Neural cell (in vitro differentiated cells): ENCODE data around the gene SLX1A. TPM values are rescaled to one million over a fixed set of nuclear protein-coding genes. Genes with fewer than 3 reads are reported as not detected.

Source experiments
- H2AFZ ChIP-seq: fragments of 200-600, 300-800 bp; sonication (generic), shearing (Covaris generic); 2 replicates; pipeline ENCODE4 v1.6.0; 2014; ENCODE audit warnings: low read depth, mild to moderate bottlenecking, antibody characterized with exemption, low read length, moderate library complexity
- H3F3A ChIP-seq: fragments of 200-600 bp; shearing (Covaris generic); 2 replicates; pipeline ENCODE4 v1.6.1; 2016; ENCODE audit warnings: mild to moderate bottlenecking, moderate library complexity, mixed read lengths, antibody characterized with exemption, low read length; ENCODE audit not compliant: insufficient read depth, poor library complexity, severe bottlenecking
- H3K27ac ChIP-seq: fragments of 200-600, 300-800 bp; sonication (generic), shearing (Covaris generic); 2 replicates; pipeline ENCODE4 v1.5.1; 2014; ENCODE audit warnings: mild to moderate bottlenecking, low read length, moderate library complexity
- H3K27me3 ChIP-seq: fragments of 300-800, 200-600 bp; sonication (generic), shearing (Covaris generic); 2 replicates; pipeline ENCODE4 v1.6.0; 2014; ENCODE audit warnings: mild to moderate bottlenecking, low read depth, low read length, moderate library complexity; ENCODE audit not compliant: insufficient read depth
- H3K36me3 ChIP-seq: fragments of 300-800, 200-600 bp; sonication (generic), shearing (Covaris generic); 2 replicates; pipeline ENCODE4 v1.5.1; 2014; ENCODE audit warnings: mild to moderate bottlenecking, antibody characterized with exemption, low read length, moderate library complexity; ENCODE audit not compliant: insufficient read depth
- H3K4me2 ChIP-seq: fragments of 300-800, 200-600 bp; sonication (generic), shearing (Covaris generic); 2 replicates; pipeline ENCODE4 v1.6.0; 2014; ENCODE audit warnings: mild to moderate bottlenecking, low read length
- H3K4me3 ChIP-seq: fragments of 300-800, 200-600 bp; sonication (generic), shearing (Covaris generic); 2 replicates; pipeline ENCODE4 v1.5.1; 2014; ENCODE audit warnings: mild to moderate bottlenecking, low read length, moderate library complexity
- H3K79me2 ChIP-seq: fragments of 200-600 bp; shearing (Covaris generic); replicated peaks from 2 replicates; pipeline ENCODE4 v1.6.0; 2014; ENCODE audit warnings: mild to moderate bottlenecking, low read length, moderate library complexity; ENCODE audit not compliant: insufficient read depth
- H3K9ac ChIP-seq: fragments of 300-800, 200-600 bp; sonication (generic), shearing (Covaris generic); 2 replicates; pipeline ENCODE4 v1.6.1; 2016; ENCODE audit warnings: mild to moderate bottlenecking, low read length, mixed read lengths
- H3K9me2 ChIP-seq: fragments of 200-600 bp; shearing (Covaris generic); 2 replicates; pipeline ENCODE4 v1.6.1; 2016; ENCODE audit warnings: mild to moderate bottlenecking, low read length, mixed read lengths; ENCODE audit not compliant: insufficient read depth
- H3K9me3 ChIP-seq: fragments of 200-600, 300-800 bp; sonication (generic), shearing (Covaris generic); 2 replicates; pipeline ENCODE4 v1.6.1; 2016; ENCODE audit warnings: mild to moderate bottlenecking, mixed run types, low read length, moderate library complexity, mixed read lengths
- H4K20me1 ChIP-seq: fragments of 200-600 bp; shearing (Covaris generic); 2 replicates; pipeline ENCODE4 v1.6.1; 2016; ENCODE audit warnings: mild to moderate bottlenecking, mixed run types; ENCODE audit not compliant: insufficient read depth
- EP300 ChIP-seq: fragments of 450-650 bp; conservative IDR thresholded peaks from 2 replicates; pipeline ENCODE4 v1.6.1; 2014; ENCODE audit warnings: antibody characterized with exemption, mild to moderate bottlenecking, moderate library complexity; ENCODE audit not compliant: poor library complexity, severe bottlenecking
- EZH2 ChIP-seq: fragments of 200-600, 300-800 bp; shearing (Covaris generic), sonication (generic); IDR thresholded peaks from 2 replicates; pipeline ENCODE4 v1.6.1; 2014; ENCODE audit warnings: antibody characterized with exemption, low read length, borderline replicate concordance, mild to moderate bottlenecking; ENCODE audit not compliant: insufficient read depth, poor library complexity, severe bottlenecking
- MXI1 ChIP-seq: fragments of 450-650 bp; conservative IDR thresholded peaks from 2 replicates; pipeline ENCODE4 v1.6.1; 2014; ENCODE audit warnings: antibody characterized with exemption, mild to moderate bottlenecking; ENCODE audit not compliant: poor library complexity, severe bottlenecking
- POLR2AphosphoS5 ChIP-seq: IDR thresholded peaks from 2 replicates; pipeline ENCODE4 v1.6.1; 2012
- RAD21 ChIP-seq: fragments of 450-650 bp; conservative IDR thresholded peaks from 2 replicates; pipeline ENCODE4 v1.6.1; 2014; ENCODE audit warnings: antibody characterized with exemption, mild to moderate bottlenecking, moderate library complexity
- SMC3 ChIP-seq: fragments of 450-650 bp; conservative IDR thresholded peaks from 2 replicates; pipeline ENCODE4 v1.6.1; 2014; ENCODE audit warnings: antibody characterized with exemption, mild to moderate bottlenecking, moderate library complexity; ENCODE audit not compliant: poor library complexity
- TAF1 ChIP-seq: IDR thresholded peaks from 2 replicates; pipeline ENCODE4 v1.6.1; 2012; ENCODE audit warnings: low read depth
- polyA plus RNA-seq: library from polyadenylated mRNA; depleted of rRNA; stranded (reverse); fragments of >200 nt; gene quantifications from 2 replicates; pipeline ENCODE4 v1.2.3, GENCODE V29; 2014
- TF ChIP-seq, protein P1 (sequence below): fragments of 450-650 bp; IDR thresholded peaks from 2 replicates; pipeline ENCODE4 v1.5.1; 2014; ENCODE audit warnings: antibody characterized with exemption, mild to moderate bottlenecking, moderate library complexity; ENCODE audit not compliant: poor library complexity, severe bottlenecking
- TF ChIP-seq, protein P2 (sequence below): IDR thresholded peaks from 2 replicates; pipeline ENCODE4 v1.6.1; 2012; ENCODE audit warnings: borderline replicate concordance

The SLX1A gene
- polyA plus RNA-seq, 1 donor from 2014 or later, result 22.8 TPM

DNA sequence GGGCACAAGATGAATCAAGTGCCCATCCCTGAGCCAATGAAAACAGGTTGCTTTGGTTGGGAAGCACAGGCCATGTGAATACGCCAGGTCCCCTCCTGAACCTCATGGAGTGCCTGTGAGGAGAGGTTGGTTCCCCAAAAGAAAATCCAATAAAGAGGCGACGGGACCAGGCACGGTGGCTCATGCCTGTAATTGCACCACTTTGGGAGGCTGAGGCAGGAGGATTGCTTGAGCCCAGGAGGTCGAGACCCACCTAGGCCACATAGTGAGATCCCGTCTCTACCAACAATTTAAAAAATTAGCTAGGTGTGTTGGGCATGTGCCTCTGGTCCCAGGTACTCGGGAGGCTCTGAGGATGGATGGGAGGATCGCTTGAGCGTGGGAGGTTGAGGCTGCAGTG lies 13.7 kb upstream of the SLX1A start:
- H2AFZ ChIP-seq, result no peak overlapping the region
- no peaks in the 10 kb centered on the region for H3K9me3 ChIP-seq
- H3K27me3 ChIP-seq, result no peaks in the 10 kb centered on the region
- no peaks in the 10 kb centered on the region for H3F3A ChIP-seq
- no peak overlapping the region for H3K4me2 ChIP-seq
- H4K20me1 ChIP-seq, result no peaks in the 10 kb centered on the region
- peaks cover 9% of the 10 kb centered on the region for H3K79me2 ChIP-seq
- H3K36me3 ChIP-seq, result no peaks in the 10 kb centered on the region
- H3K4me3 ChIP-seq, result no peak overlapping the region
- H3K27ac ChIP-seq, result no peak overlapping the region
- no peak overlapping the region for H3K9ac ChIP-seq
- no peaks in the 10 kb centered on the region for H3K9me2 ChIP-seq
- TF ChIP-seq, protein P1, sequence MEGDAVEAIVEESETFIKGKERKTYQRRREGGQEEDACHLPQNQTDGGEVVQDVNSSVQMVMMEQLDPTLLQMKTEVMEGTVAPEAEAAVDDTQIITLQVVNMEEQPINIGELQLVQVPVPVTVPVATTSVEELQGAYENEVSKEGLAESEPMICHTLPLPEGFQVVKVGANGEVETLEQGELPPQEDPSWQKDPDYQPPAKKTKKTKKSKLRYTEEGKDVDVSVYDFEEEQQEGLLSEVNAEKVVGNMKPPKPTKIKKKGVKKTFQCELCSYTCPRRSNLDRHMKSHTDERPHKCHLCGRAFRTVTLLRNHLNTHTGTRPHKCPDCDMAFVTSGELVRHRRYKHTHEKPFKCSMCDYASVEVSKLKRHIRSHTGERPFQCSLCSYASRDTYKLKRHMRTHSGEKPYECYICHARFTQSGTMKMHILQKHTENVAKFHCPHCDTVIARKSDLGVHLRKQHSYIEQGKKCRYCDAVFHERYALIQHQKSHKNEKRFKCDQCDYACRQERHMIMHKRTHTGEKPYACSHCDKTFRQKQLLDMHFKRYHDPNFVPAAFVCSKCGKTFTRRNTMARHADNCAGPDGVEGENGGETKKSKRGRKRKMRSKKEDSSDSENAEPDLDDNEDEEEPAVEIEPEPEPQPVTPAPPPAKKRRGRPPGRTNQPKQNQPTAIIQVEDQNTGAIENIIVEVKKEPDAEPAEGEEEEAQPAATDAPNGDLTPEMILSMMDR, result no peak
- TF ChIP-seq, protein P2, sequence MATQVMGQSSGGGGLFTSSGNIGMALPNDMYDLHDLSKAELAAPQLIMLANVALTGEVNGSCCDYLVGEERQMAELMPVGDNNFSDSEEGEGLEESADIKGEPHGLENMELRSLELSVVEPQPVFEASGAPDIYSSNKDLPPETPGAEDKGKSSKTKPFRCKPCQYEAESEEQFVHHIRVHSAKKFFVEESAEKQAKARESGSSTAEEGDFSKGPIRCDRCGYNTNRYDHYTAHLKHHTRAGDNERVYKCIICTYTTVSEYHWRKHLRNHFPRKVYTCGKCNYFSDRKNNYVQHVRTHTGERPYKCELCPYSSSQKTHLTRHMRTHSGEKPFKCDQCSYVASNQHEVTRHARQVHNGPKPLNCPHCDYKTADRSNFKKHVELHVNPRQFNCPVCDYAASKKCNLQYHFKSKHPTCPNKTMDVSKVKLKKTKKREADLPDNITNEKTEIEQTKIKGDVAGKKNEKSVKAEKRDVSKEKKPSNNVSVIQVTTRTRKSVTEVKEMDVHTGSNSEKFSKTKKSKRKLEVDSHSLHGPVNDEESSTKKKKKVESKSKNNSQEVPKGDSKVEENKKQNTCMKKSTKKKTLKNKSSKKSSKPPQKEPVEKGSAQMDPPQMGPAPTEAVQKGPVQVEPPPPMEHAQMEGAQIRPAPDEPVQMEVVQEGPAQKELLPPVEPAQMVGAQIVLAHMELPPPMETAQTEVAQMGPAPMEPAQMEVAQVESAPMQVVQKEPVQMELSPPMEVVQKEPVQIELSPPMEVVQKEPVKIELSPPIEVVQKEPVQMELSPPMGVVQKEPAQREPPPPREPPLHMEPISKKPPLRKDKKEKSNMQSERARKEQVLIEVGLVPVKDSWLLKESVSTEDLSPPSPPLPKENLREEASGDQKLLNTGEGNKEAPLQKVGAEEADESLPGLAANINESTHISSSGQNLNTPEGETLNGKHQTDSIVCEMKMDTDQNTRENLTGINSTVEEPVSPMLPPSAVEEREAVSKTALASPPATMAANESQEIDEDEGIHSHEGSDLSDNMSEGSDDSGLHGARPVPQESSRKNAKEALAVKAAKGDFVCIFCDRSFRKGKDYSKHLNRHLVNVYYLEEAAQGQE, result no peak

DNA sequence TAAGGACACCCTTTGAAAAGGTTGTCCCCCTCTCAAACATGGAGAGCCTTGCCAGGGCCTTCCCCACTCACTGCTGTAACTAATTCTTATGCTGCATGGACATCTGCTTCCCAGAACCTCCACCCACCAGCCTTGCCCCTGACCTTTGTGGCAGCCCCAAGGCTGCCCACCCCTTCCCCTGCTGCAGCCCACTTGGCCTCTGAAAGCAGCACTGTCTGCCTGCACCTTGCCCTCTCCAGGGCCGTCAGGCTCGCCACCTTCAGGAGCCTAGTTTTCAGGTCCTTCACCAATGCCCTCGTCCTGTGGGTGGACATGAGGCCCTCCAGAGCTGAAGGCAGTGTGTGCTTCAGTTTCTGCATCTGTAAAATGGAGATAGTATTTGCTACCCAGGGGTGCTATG lies 12.9 kb upstream of the SLX1A start:
- H2AFZ ChIP-seq, result no peak overlapping the region
- no peaks in the 10 kb centered on the region for H3K9me3 ChIP-seq
- no peak overlapping the region for H3K27ac ChIP-seq
- H3K36me3 ChIP-seq, result no peaks in the 10 kb centered on the region
- peaks cover 9% of the 10 kb centered on the region for H3K79me2 ChIP-seq
- H3K27me3 ChIP-seq, result no peaks in the 10 kb centered on the region
- no peak overlapping the region for H3K9ac ChIP-seq
- no peaks in the 10 kb centered on the region for H4K20me1 ChIP-seq
- H3K4me2 ChIP-seq, result no peak overlapping the region
- H3K9me2 ChIP-seq, result no peaks in the 10 kb centered on the region
- H3F3A ChIP-seq, result no peaks in the 10 kb centered on the region
- no peak overlapping the region for H3K4me3 ChIP-seq
- TF ChIP-seq, protein P1, result no peak
- TF ChIP-seq EP300 (no peak), MXI1 (no peak), POLR2AphosphoS5 (no peak), TAF1 (no peak), EZH2 (no peak), SMC3 (no peak), RAD21 (no peak)
- TF ChIP-seq, protein P2, result no peak
